ENCODE data around the gene DDA1.

DDA1 gene

DNA sequence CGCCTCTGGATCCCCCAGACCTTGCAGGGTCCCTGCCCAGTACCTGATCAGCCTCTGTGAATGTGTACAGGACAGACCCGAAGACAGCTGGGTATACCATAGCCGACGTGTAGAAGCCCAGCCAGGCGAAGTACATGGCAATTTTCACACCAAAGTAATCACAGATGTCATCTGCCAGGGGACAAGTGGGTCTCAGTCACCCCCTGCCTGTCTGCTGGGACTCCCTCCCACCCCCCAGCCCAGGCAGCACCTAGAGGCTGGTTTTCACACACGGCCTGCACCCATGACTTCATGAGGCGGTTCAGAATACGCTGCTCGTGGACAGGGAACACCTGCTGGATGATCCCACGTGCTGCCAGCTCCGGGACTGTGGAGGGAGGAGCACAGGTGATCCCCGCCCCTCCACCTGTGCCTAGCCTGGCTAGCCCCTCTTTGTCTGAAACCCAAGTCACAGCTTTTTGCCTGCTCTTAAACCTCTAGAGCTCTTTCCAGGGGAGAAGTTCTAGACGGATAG lies 21.7 kb downstream of the DDA1 start:
- no peak for DNase-seq (ENCODE audit: low read depth)
- no peak for TF ChIP-seq CTCF (IDR thresholded peaks at IDR 0.05; ENCODE audit: insufficient read depth, low read depth, low read length, missing control alignments)

DNA sequence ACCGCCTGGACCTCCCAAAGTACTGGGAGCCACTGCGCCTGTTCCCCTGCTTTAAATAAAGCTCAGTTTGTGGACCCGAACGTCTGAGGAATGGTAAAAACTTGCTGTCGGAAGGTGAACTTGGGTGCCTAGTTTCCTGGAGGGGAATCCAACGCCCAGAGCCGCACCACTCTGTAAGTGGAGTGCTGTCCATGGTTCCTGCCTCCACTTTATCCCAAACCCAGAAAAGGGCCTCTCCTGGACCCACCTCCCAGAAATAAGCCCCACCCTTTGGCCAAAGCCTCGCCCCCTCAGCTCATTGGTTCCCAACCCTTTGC lies 23.0 kb downstream of the DDA1 start:
- TF ChIP-seq CTCF (IDR thresholded peaks at IDR 0.05; ENCODE audit: insufficient read depth, low read depth, low read length, missing control alignments): no peak
- DNase-seq (ENCODE audit: low read depth): no peak
- no peak overlapping the region for H3K4me3 ChIP-seq (ENCODE audit: low read length)

More for the DNA sequence above, 21.7 kb downstream of the DDA1 start:
- no peak overlapping the region for H3K4me3 ChIP-seq (ENCODE audit: low read length)

GRCh38 chr19:17332677-17333581 lies 23.6 kb downstream of the DDA1 start:
- no peak overlapping the region for H3K4me3 ChIP-seq (ENCODE audit: low read length)
- no peak for TF ChIP-seq CTCF (IDR thresholded peaks at IDR 0.05; ENCODE audit: insufficient read depth, low read depth, low read length, missing control alignments)
- DNase-seq (ENCODE audit: low read depth): peak; percentile 66

GRCh38 chr19:17333611-17334413 lies 24.4 kb downstream of the DDA1 start:
- peak overlapping the region; percentile 60 for H3K4me3 ChIP-seq (ENCODE audit: low read length)
- no peak for TF ChIP-seq CTCF (IDR thresholded peaks at IDR 0.05; ENCODE audit: insufficient read depth, low read depth, low read length, missing control alignments)
- DNase-seq (ENCODE audit: low read depth): peak; percentile 89

DNA sequence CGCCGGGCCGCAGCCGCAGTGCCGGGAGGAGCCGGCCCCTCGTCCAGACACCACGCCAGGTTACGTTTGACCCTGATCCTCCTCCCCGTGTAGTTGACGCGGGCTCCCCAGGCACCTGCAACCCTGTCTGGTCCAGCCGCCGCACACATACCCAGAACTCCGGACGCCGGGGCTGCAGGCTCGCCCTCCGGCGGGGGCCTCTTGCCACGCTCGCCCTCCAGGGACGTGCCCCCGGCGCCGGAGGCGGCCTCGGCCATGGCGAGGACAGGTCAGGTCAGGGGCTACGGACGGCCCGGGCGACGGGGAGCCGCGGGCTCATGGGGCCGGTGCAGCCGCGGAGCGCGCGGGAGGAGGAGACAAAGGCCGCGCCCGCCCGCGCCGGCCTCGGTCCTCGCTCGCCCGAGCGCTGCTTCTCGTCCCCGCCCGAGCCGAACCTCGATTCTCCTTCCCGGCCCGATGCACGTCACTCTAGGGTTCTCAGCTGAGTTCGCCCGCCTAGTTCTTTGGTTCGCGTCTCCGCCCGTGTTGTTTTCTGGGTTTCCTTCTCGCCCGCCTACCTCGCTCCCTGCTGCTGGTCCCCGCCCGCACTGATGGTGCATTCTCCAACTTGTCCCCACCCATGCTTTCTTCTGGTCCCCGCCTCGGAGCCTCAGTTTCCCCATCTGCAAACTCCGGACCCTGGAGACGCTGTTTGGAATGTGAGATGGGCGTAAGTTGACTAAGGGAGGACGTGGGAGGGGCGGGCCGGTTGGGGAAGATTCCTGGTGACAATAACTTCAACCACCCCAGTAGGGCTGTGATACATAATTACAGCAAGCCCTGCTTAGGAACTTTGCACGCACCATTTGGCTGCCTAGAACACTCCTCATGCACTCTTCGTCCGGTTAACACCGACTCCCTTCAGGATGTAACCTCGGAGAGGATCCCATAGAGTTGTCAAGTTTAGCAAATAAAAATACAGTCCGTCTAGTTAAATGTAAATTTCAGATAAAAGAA lies 25.3 kb downstream of the DDA1 start, which contains the start of gene ANO8:
Gene ANO8, minus strand, starts transcription at position 442 of the 996 bp plus-strand sequence. Its CDS starts 185 bp downstream, at position 257.
- no peak for TF ChIP-seq CTCF (IDR thresholded peaks at IDR 0.05; ENCODE audit: insufficient read depth, low read depth, low read length, missing control alignments)
- DNase-seq (ENCODE audit: low read depth): peak; percentile 99
- peak within 1 kb of the TSS; percentile 60 for H3K4me3 ChIP-seq (ENCODE audit: low read length)

DNA sequence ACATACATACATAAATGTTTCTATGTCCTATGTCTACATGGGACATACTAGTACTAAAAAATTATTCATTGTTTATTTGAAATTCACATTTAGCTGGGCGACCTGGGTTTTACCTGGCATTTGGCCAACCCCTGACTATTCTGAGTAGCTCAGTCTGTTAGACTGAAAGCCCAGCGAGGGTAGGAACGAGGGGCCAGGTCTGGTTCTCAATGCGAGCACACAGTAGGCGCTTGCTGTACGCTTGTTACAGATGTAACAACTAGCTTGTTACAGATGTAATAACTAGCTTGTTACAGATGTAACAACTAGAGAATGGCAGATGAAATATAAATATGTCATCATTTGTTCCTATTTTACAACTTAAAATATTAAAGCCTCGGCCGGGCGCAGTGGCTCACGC lies 26.2 kb downstream of the DDA1 start:
- H3K4me3 ChIP-seq (ENCODE audit: low read length): no peak overlapping the region

More for the DNA sequence above, 26.2 kb downstream of the DDA1 start:
- DNase-seq (ENCODE audit: low read depth): no peak
- TF ChIP-seq CTCF (IDR thresholded peaks at IDR 0.05; ENCODE audit: insufficient read depth, low read depth, low read length, missing control alignments): no peak

Measured in epithelial cell of esophagus (primary cell).